Measurements from ENCODE around the gene CYP1B1.

- TF ChIP-seq CTCF (IDR thresholded peaks at IDR 0.05) (no peak), EZH2 (IDR thresholded peaks at IDR 0.05) (no peak)
Measured at GRCh38 chr2:38037325-38037724, 38.6 kb downstream of the CYP1B1 start.

Measured in neural progenitor cell (in vitro differentiated cells).